Right atrium auricular region (tissue), 2 donors: Measurements from ENCODE around the gene SIGLECL1. TPM values are rescaled to one million over a fixed set of nuclear protein-coding genes. Genes with fewer than 3 reads are reported as not detected.
A peak's percentile ranks its signal among the peaks of the same experiment; 100 is the strongest.

Experiments
- DNase-seq: peaks from one replicate; pipeline ENCODE4 v3.0.0-alpha.2; 2019; ENCODE audit warnings: low spot score
- H3K27ac ChIP-seq, 2 donors: fragments of 200-600 bp; sonication (generic); 1 replicate in 1 of 2; 2 replicates in 1 of 2; pipeline ENCODE4 v1.5.1; 2016 to 2019
- H3K27me3 ChIP-seq, 2 donors: fragments of 200-600 bp; sonication (generic); one replicate each; pipeline versions ENCODE4 v1.5.1 to v1.6.0; 2017 to 2019
- H3K36me3 ChIP-seq: fragments of 200-600 bp; sonication (generic); one replicate; pipeline ENCODE4 v1.5.1; 2016
- H3K4me1 ChIP-seq, 2 donors: fragments of 200-600 bp; sonication (generic); one replicate each; pipeline versions ENCODE4 v1.5.1 to v1.6.0; 2017 to 2019
- H3K4me3 ChIP-seq, 2 donors: fragments of 200-600 bp; sonication (generic); 1 replicate in 1 of 2; 2 replicates in 1 of 2; pipeline ENCODE4 v1.5.1; 2017 to 2019; ENCODE audit warnings: mild to moderate bottlenecking in 1 of 2, moderate library complexity in 1 of 2
- H3K9me3 ChIP-seq, 2 donors: fragments of 200-600 bp; sonication (generic); one replicate each; pipeline ENCODE4 v1.5.1; 2019
- CTCF ChIP-seq, 2 donors: fragments of 200-600 bp; sonication (generic); IDR thresholded peaks; one replicate each; pipeline ENCODE4 v1.5.1; 2019; ENCODE audit warnings: antibody characterized with exemption in 2 of 2
- total RNA-seq, 2 donors: library from RNA; depleted of rRNA; stranded (reverse); fragments of >200 nt; gene quantifications; one replicate each; pipeline ENCODE4 v1.1.0, GENCODE V29; 2016

The SIGLECL1 gene
- total RNA-seq, 2 donors from 2014 or later: not detected

- DNase-seq: no peak
- Histone ChIP-seq H3K4me1 (no peaks in the 10 kb centered on the region), H3K9me3 (no peaks in the 10 kb centered on the region), H3K27ac (no peak overlapping the region), H3K27me3 (no peaks in the 10 kb centered on the region), H3K36me3 (no peaks in the 10 kb centered on the region), H3K4me3 (no peak overlapping the region)
- TF ChIP-seq CTCF (IDR thresholded peaks at IDR 0.05): no peak
Observed at GRCh38 chr19:51253088-51253806, 2.4 kb downstream of the SIGLECL1 start.

DNA sequence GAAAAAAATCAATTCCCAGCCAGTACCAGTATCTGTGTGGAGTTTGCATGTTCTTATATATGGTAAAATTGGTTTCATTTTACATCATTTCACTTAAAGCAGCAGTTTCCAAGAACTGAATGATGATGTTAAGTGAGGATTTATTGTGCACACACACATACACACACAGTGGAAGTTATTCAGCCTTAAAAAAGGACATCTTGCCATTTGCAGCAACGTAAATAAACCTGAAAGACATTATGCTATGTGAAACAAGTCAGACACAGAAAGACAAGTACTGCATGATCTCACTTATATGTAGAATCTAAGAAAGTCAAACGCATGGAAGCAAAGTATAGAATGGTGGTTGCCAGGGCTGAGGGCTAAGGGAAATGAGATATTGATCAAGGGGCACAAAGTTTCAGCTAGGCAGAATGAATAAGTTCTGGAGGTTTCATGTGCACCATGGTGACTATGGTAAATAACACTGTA is 5.3 kb downstream of the SIGLECL1 start:
- Histone ChIP-seq H3K27ac (no peak overlapping the region), H3K4me1 (no peaks in the 10 kb centered on the region), H3K4me3 (no peak overlapping the region), H3K9me3 (no peaks in the 10 kb centered on the region), H3K27me3 (no peaks in the 10 kb centered on the region), H3K36me3 (no peaks in the 10 kb centered on the region)
- DNase-seq: no peak
- TF ChIP-seq CTCF (IDR thresholded peaks at IDR 0.05): no peak

- Histone ChIP-seq H3K27me3 (no peaks in the 10 kb centered on the region), H3K4me1 (no peaks in the 10 kb centered on the region), H3K27ac (no peak overlapping the region), H3K36me3 (no peaks in the 10 kb centered on the region), H3K9me3 (no peaks in the 10 kb centered on the region), H3K4me3 (no peak overlapping the region)
- DNase-seq: no peak
- TF ChIP-seq CTCF (IDR thresholded peaks at IDR 0.05): no peak
Observed at GRCh38 chr19:51257471-51257870, 6.6 kb downstream of the SIGLECL1 start.

- no peaks in the 10 kb centered on the region for H3K36me3 ChIP-seq
- no peaks in the 10 kb centered on the region for H3K4me1 ChIP-seq
- no peaks in the 10 kb centered on the region for H3K9me3 ChIP-seq
- no peak for DNase-seq
- no peak overlapping the region for H3K27ac ChIP-seq
- no peak for TF ChIP-seq CTCF (IDR thresholded peaks at IDR 0.05)
- H3K27me3 ChIP-seq: no peaks in the 10 kb centered on the region
- H3K4me3 ChIP-seq: no peak overlapping the region
Observed at GRCh38 chr19:51258165-51259160, 7.6 kb downstream of the SIGLECL1 start.

DNA sequence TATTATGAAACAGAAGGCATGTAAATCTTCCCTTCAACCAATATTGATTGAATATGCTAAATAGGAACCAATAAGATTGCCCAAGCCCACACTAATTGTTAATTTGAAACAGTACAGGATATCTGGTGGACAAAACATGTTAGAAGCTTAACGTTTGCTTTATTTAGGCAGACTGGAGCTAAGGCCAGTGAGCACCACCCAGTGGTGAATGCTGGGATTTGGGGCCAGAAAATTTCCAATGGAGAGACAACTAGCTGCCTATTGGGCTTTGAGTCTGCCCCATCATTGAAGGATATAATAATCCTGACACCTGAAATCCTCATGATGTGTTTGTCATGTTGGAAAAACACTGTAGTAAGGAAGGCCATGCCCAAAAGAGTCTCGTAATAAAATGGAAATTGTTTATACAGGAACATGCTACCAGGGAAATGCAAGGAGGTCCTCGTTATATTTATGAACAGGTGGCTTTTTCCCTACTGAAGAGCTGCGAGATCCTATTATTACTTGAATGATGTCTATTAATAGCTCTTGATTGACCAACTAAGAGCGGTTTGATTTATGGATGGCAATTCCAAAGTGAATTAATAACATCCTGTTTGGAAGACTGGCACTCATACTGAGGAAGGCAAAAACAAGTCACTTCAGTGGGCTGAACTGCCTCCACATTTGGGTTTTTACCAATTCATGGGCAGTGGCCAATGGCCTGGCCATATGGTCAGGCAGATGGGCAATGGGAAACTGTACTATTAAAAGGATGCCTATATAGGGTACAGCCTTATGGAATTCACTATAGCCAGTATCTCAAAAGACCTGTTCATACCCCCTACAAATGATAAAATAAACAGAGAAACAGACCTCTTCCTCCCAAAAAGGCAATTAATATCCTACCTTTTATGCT is 8.7 kb downstream of the SIGLECL1 start:
- H3K4me3 ChIP-seq: no peak overlapping the region
- no peaks in the 10 kb centered on the region for H3K9me3 ChIP-seq
- no peak overlapping the region for H3K27ac ChIP-seq
- TF ChIP-seq CTCF (IDR thresholded peaks at IDR 0.05): peak in 1 of 2 donors; percentile 46
- DNase-seq: no peak
- no peaks in the 10 kb centered on the region for H3K4me1 ChIP-seq
- no peaks in the 10 kb centered on the region for H3K27me3 ChIP-seq
- H3K36me3 ChIP-seq: no peaks in the 10 kb centered on the region
